Superior temporal gyrus (tissue), 1 donor: ENCODE results near the gene MBOAT2.
"Not testable (repeated sequence)": the region's sequence is repeated elsewhere in the genome, so short reads cannot be mapped to it uniquely, and the experiment has no call there.

Experiments used
- DNase-seq: peaks from one replicate; pipeline ENCODE4 v3.0.0-alpha.2; 2016; ENCODE audit errors: extremely low spot score

Gene MBOAT2

GRCh38 chr2:8992643-8993042, 10.8 kb downstream of the MBOAT2 start:
- DNase-seq, result no peak

GRCh38 chr2:8989536-8990079, 13.9 kb downstream of the MBOAT2 start:
- DNase-seq, result no peak

GRCh38 chr2:8987410-8987809, 16.1 kb downstream of the MBOAT2 start:
- DNase-seq, result no peak

GRCh38 chr2:8986327-8986976, 17.0 kb downstream of the MBOAT2 start:
- no peak for DNase-seq

DNA sequence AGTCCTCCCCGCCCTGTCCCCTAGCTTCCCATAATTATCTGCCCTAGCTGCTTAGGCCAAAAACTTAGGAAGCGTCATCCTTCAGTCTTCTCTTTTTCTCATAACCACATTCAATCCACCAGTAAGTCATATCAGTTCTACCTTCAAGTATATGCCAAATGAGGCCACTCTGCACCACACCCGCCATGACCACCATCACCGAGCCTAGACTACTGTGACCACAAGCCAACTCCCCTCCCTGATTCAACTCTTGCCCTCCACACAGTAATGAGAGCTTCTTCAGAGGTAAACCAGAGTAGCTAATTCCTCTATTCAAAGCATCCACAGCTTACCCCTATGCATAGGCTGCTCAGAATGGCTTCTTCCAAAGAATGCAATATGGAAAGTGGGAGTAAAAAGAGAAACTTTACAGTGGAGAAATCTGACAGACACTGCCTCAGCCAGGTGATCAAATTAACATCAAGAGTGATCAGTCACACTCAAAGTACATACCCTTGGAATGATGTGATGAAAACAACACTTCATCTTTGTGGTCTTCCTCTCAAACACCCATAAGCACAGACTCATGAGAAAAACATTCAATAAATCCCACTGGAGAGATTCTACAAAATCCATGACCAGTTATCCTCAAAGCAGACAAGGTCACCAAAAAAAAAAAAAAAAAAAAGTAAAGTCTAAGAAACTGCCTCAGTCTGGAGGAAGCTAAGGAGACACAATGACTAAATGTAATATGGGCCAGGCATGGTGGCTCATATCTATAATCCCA, 17.7 kb downstream of the MBOAT2 start:
- DNase-seq, result no peak

- no peak for DNase-seq
Measured at GRCh38 chr2:8984855-8985254, 18.6 kb downstream of the MBOAT2 start.

DNA sequence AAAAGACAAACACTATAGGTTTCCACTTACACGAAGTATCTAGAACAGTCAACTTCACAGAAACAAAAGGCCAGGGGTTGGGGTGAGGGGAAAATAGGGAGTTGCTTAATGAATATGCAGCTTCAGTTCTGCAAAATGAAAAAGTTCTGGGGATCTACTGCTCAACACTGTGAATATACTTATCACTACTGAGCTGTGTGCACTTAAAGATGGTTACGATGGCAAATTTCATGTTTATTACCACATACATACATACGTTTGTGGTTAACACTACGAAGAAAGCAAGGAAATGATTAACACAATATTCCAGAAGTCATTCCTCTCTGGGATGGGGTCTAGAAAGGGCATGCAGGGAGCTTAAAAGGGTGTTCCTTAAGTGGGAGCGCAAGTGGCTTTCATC, 19.3 kb downstream of the MBOAT2 start:
- no peak for DNase-seq

- DNase-seq, result no peak
Measured at GRCh38 chr2:8983571-8983970, 19.9 kb downstream of the MBOAT2 start.

GRCh38 chr2:8981876-8982275, 21.6 kb downstream of the MBOAT2 start:
- DNase-seq, result no peak

DNA sequence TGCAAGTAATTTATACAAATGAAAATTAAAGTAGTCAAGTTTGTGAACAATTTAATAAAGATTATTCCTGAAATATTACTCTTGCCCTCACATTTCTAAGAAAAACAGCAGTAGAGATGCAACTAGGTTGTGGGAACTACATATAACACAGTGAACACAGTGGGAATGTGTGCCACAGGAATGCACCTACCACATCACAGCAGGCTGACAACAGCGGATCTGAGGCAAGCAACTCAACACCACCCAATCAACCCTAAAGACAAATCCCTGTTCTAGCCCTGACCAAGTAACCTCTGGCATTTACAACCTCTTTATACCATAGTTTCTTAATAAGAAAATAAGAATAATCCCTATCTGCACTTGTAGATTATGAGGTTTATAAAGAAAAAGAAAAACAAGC, 23.4 kb downstream of the MBOAT2 start:
- no peak for DNase-seq

DNA sequence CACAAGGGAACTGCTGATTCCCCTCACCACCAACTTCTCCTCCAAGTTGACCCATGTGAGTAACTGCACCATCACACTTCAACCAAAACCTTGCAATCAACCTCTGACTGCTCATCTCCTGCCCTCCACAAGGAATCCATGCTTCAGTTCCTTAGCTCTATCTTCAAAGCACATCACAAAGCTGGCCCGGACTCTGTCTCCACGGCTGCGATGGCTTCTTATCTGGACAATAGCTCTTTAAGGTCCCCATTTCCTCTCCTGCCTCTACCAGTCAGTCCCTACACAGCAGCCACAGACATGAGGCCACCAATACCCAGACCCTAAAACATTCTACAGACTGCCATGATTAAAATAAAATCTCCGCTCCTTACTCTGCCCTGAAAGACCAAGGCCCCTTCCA, 25.7 kb downstream of the MBOAT2 start:
- no peak for DNase-seq

GRCh38 chr2:8976442-8977259, 26.8 kb downstream of the MBOAT2 start:
- no peak for DNase-seq

- DNase-seq, result no peak
Measured at GRCh38 chr2:8974016-8974415, 29.5 kb downstream of the MBOAT2 start.

- DNase-seq, result not testable (repeated sequence)
Measured at GRCh38 chr2:8973017-8973416, 30.5 kb downstream of the MBOAT2 start.

DNA sequence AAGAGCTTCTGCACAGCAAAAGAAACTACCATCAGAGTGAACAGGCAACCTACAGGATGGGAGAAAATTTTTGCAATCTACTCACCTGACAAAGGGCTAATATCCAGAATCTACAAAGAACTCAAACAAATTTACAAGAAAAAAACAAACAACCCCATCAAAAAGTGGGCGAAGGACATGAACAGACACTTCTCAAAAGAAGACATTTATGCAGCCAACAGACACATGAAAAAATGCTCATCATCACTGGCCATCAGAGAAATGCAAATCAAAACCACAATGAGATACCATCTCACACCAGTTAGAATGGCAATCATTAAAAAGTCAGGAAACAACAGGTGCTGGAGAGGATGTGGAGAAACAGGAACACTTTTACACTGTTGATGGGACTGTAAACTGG, 30.9 kb downstream of the MBOAT2 start:
- not testable (repeated sequence) for DNase-seq

GRCh38 chr2:8969348-8969747, 34.1 kb downstream of the MBOAT2 start:
- DNase-seq, result not testable (repeated sequence)

DNA sequence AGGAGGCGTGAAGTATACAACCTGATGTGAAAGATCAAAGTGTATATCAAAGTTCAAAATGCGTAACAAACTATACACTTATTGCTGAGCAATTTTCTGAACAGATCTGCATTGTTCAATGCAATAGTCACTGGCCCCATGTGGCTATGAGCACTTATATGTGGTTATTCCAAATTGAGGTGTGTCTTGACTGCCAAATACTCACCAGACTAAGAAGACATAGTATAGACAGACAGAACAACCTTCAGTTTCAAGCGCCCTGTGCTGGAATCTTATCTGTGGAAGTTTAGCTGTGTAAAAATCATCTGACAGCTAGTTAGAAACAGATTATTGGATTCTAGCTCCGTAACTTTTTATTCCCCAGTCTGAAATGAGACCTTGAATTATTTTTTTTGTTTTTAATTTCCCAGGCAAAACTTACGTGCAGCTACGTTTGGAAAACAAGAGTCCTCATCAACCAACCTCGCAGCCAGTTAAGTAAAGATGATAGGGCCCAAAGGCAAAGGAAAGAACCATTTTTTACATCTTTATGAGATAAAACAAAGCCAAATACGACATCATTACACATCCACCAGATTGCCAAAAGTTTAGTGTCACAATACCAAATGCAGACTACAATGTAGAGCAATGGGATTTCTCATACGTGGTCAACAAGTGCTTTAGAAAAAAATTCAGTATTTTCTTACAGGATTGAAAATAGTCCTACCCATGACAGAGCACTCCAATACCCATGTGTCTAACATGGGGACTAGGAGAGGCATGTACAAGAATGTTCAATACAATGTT, 37.2 kb downstream of the MBOAT2 start:
- no peak for DNase-seq

GRCh38 chr2:8965216-8965969, 38.1 kb downstream of the MBOAT2 start:
- no peak for DNase-seq

GRCh38 chr2:8962890-8963289, 40.6 kb downstream of the MBOAT2 start:
- DNase-seq, result no peak

DNA sequence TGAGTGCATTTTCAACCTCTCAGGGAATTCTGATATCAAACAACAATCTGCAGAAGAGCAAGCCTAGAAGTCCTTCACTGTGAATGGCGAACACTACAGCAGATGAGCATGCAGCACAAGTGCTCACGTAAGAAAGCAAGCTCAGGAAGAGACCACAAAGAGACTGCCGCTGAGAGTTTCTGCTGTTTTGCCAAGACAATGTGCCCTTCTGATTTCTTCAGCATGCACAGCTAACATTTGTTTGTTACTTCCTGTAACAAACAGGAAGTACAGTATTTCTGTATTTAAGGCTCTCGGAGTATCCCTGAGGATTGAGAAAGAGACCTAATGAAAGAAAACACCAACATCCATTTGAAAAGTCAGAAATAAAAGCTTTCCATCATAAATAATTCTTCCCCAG, 45.9 kb downstream of the MBOAT2 start:
- DNase-seq, result no peak

DNA sequence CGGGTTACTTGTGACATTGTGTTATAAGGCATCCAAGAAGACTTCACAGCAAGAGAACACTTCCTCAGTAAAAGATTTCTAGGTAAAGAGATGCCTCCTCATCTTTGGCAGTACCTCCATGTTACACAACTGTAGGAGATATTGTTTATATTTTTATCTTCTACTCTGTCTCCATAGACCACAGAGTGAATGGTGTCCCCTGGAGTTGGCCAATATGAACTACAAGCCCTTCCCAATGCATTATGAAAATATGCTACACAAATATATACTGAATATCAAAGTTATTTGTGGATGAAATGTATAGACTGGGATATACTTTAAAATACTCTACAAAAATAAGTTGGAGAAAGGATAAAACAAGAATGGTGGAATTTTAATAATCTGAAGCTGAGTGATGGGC, 46.7 kb downstream of the MBOAT2 start:
- no peak for DNase-seq
